Activated CD4-positive, alpha-beta T cell treated with anti-CD3 and anti-CD28 coated beads for 36 hours (primary cell): ENCODE measurements around the gene EXOC3. TPM values are rescaled to one million over a fixed set of nuclear protein-coding genes. Genes with fewer than 3 reads are reported as not detected.

Experiments
- ATAC-seq: fragments of 200-7000 bp; cut with Tn5 transposase; one replicate; pipeline ENCODE4 v1.10.0; 2021; ENCODE audit warnings: mild to moderate bottlenecking, moderate library complexity
- CTCF ChIA-PET: fragments of 350-600 bp; sonication (Branson Sonifier 250); formaldehyde crosslinking; loops from one replicate; lab custom pipeline; 2021; ENCODE audit warnings: antibody characterized with exemption; lab: Charles Lee
- POLR2A ChIA-PET: fragments of 350-600 bp; sonication (Branson Sonifier 250); formaldehyde crosslinking; loops from one replicate; lab custom pipeline; 2021; ENCODE audit warnings: antibody characterized with exemption, inconsistent platforms; lab: Charles Lee
- DNase-seq: peaks from one replicate; pipeline ENCODE4 v3.0.0-alpha.2; 2020
- H3K27ac Mint-ChIP-seq: one replicate; pipeline ENCODE4 v1.8.0; 2021; ENCODE audit warnings: mixed read lengths
- H3K27me3 Mint-ChIP-seq: one replicate; pipeline ENCODE4 v1.8.0; 2021; ENCODE audit warnings: mixed read lengths
- H3K36me3 Mint-ChIP-seq: one replicate; pipeline ENCODE4 v1.8.0; 2021; ENCODE audit warnings: low read depth, mixed read lengths
- H3K4me1 Mint-ChIP-seq: one replicate; pipeline ENCODE4 v1.8.0; 2021; ENCODE audit warnings: mixed read lengths
- H3K4me3 Mint-ChIP-seq: one replicate; pipeline ENCODE4 v1.8.0; 2021; ENCODE audit warnings: mild to moderate bottlenecking, moderate library complexity, mixed read lengths
- H3K9me3 Mint-ChIP-seq: one replicate; pipeline ENCODE4 v1.8.0; 2021; ENCODE audit warnings: low read depth, mixed read lengths
- intact Hi-C, 2 experiments: fragments of 100-400 bp; cut with DNase I in 1 of 2; cut with micrococcal nuclease in 1 of 2; formaldehyde crosslinking; loops; one replicate each; pipeline versions ENCODE4 v1.14.2 to v1.15.1; 2022 to 2024; cut with DNase I, micrococcal nuclease
- total RNA-seq, 2 experiments: library from RNA; stranded (reverse); gene quantifications; one replicate each; pipeline ENCODE4 v1.2.3, GENCODE V29; 2021

EXOC3 gene
- total RNA-seq, 2 experiments from 2014 or later, result 49.7 to 62.7 TPM

DNA sequence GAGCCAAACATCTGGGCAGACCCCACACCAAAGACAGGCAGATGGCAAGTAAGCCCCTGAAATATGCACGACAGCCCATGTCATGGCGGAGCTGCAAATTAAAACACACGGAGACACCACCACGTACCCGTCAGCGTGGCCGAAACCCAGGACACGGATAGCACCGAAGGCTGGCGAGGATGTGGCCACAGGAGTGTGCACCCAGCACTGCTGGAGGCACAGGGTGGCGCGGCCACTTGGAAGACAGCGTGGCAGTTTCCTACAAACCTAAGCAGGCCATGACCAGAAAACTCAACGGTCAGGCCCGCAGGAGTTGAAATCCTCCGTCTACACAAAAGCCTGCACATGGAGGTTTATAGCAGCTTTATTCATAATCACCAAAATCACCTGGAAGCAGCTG, 68.5 kb downstream of the EXOC3 start:
- no peaks in the 10 kb centered on the region for H3K4me1 Mint-ChIP-seq
- CTCF ChIA-PET, result interaction anchor here (1.0 kb wide), 1 partner anchor 63 kb away, joined by 3 read pairs; no protein-coding TSS in a partner anchor
- no peak overlapping the region for H3K4me3 Mint-ChIP-seq
- intact Hi-C loops, result no loop called here
- peaks cover 6% of the 10 kb centered on the region for H3K27me3 Mint-ChIP-seq
- POLR2A ChIA-PET, result no interaction called here
- no peaks in the 10 kb centered on the region for H3K36me3 Mint-ChIP-seq
- DNase-seq, result no peak
- ATAC-seq, result no peak
- no peaks in the 10 kb centered on the region for H3K9me3 Mint-ChIP-seq
- no peak overlapping the region for H3K27ac Mint-ChIP-seq

DNA sequence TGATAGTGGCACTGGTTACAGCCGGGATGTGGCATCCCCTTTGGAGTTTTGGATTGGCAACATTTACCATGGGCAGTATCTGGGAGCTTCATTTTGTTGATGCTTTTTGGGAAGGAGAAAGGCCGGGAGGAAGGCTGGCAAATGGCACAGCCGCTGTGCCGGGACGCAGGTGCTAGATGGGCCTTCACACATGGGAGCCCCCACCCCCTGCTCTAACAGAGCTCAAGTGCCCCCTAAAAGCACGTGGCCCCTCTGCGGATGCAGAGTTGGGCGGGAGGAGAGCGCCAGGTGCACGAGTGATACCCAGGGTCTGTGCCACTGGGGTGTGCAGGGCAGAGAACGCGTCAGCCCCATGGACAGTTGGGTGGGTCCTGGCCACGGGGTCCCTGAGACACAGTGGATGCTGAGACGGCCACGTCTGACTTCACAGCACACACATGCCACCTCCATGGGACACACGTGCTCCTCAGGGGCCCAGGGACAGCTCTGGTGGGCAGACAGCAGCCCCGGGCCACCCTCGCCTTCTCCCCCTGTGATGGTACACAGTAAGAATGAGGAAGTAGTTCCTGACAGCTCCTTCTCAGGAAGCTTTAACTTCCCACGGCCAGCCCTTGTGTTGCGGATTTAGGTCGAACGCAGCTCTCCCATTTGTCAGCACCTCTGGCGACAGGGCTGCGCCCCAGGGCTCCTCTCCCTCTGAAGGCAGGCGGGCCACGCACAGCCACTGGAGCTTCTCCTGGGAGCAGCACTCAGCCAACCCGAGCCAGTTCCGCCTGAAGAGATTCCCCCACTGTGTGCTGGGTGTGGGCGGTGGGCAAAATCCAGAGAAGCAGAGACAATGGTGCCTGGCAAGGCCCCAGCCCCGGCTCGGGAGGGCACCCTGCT, 70.5 kb downstream of the EXOC3 start:
- POLR2A ChIA-PET, result no interaction called here
- no peaks in the 10 kb centered on the region for H3K9me3 Mint-ChIP-seq
- intact Hi-C loops, result no loop called here

DNA sequence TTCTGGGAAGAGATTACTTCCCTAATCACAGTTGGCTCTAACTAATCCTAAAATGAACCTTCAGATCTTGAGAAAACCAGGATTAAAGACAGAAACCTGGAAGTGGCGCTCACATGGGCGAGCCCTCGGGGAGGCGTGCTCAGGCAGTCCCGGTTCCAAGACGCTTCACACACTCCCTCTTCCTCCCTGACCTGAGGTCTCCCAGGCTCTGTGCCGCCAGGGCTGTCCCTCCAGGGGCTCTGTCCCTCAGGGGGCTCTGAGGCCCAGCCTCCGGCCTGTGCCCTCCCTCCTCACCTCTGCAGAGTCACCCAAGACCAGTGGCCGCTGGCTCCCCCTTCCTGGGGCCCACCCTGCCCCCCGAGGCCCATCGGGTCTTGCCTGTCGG, 71.1 kb downstream of the EXOC3 start:
- Mint-ChIP-seq H3K27me3 (peaks cover 18% of the 10 kb centered on the region), H3K4me3 (no peak overlapping the region), H3K27ac (no peak overlapping the region), H3K4me1 (no peaks in the 10 kb centered on the region), H3K36me3 (no peaks in the 10 kb centered on the region), H3K9me3 (no peaks in the 10 kb centered on the region)
- DNase-seq (no peak), ATAC-seq (no peak)
- intact Hi-C loops, result no loop called here
- POLR2A ChIA-PET, result no interaction called here
- CTCF ChIA-PET, result no interaction called here

More for the DNA sequence above, 70.5 kb downstream of the EXOC3 start:
- Mint-ChIP-seq H3K27me3 (peaks cover 18% of the 10 kb centered on the region), H3K4me3 (no peak overlapping the region), H3K36me3 (no peaks in the 10 kb centered on the region), H3K27ac (no peak overlapping the region), H3K4me1 (no peaks in the 10 kb centered on the region)
- ATAC-seq, result no peak
- CTCF ChIA-PET, result no interaction called here
- DNase-seq, result no peak

DNA sequence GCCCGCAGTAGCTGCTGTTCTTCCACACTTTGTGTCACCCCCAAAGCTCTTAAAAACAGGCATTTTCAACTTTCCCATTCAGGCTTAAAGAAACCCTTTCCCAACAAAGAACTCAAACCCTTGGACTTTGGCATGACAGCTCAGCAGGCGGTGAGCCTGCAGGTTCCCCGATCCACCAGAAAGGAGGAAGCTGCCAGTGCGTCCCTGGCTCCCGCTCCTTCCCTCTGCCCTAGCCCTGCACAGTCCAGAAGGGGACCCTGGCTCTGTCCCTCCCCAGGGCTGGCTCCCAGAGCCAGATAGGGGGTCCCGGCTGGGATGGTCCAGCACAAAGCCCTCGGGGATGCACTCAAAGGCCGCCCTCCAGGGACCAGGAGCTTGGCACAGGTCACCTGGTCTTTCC, 71.7 kb downstream of the EXOC3 start:
- ATAC-seq, result no peak
- H3K4me3 Mint-ChIP-seq, result no peak overlapping the region
- ChIA-PET POLR2A (no interaction called here), CTCF (no interaction called here)
- no peaks in the 10 kb centered on the region for H3K9me3 Mint-ChIP-seq
- H3K27me3 Mint-ChIP-seq, result peaks cover 18% of the 10 kb centered on the region
- intact Hi-C loops, result no loop called here
- H3K36me3 Mint-ChIP-seq, result no peaks in the 10 kb centered on the region
- H3K27ac Mint-ChIP-seq, result no peak overlapping the region
- no peaks in the 10 kb centered on the region for H3K4me1 Mint-ChIP-seq
- no peak for DNase-seq

DNA sequence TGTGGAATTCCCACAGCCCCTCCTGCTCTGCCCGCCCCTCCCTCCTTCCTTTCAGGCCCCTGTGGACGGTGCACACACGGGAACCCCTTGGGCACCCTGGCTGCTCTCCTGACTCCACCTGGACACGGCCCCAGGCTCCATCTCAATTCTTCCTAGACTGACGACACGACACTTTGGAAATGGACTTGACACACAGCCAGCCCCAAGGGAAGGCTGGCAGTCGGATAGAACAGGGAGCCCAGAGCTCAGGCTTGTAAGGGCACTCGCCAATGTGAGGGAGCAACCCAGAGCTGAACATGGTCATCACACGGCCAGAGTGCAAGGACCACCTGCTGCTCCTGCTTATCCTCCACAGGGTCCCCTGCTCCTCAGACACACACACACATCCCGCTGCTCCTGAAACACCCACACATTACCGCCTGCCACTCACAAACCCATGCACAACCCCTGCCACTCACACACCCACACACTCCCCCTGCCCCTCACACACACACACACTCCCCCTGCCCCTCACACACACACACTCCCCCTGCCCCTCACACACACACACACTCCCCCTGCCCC, 72.4 kb downstream of the EXOC3 start:
- Mint-ChIP-seq H3K36me3 (no peaks in the 10 kb centered on the region), H3K4me3 (no peak overlapping the region), H3K9me3 (no peaks in the 10 kb centered on the region), H3K27ac (no peak overlapping the region), H3K27me3 (peaks cover 21% of the 10 kb centered on the region), H3K4me1 (no peaks in the 10 kb centered on the region)
- ChIA-PET POLR2A (no interaction called here), CTCF (no interaction called here)
- ATAC-seq, result no peak
- intact Hi-C loops, result no loop called here
- no peak for DNase-seq

DNA sequence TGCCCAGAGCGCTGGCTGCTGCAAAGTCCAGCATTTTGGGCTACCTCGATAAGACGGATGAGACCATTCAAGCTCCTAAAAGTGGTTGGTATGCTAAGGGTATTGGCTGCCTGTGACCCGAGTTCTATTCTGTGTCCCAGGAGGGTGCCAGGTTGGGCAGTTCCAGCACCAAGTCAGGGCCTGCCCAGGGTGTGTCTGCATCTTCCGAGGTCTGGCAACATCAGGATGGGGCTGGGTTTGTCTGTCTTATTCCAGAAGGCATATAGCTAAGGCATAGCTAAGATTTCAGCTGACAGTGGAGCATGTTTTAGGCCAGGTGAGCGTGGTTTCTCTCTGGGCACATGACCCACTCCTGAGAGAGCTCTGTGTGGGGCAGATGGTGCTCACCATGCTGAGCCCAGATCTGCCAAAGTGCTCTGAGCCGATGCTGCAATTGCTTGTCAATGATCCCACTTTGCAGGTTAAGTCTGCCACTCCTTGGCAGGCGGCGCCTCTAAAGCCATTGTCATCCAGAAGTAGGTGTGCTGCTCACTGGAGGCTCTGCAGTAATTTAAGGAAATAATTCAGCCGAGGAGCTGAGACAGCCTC, 73.5 kb downstream of the EXOC3 start:
- Mint-ChIP-seq H3K4me1 (no peaks in the 10 kb centered on the region), H3K27me3 (peaks cover 24% of the 10 kb centered on the region), H3K36me3 (no peaks in the 10 kb centered on the region), H3K9me3 (no peaks in the 10 kb centered on the region), H3K4me3 (no peak overlapping the region), H3K27ac (no peak overlapping the region)
- intact Hi-C loops, result no loop called here
- CTCF ChIA-PET, result no interaction called here
- POLR2A ChIA-PET, result no interaction called here
- no peak for DNase-seq
- no peak for ATAC-seq

Other genes starting within 250 kb of the EXOC3 start
- gene CCDC127, start 225.0 kb upstream of the EXOC3 start, total RNA-seq, result 1 to 10 TPM; 6.0 to 7.0 TPM
- gene SDHA, start 224.9 kb upstream of the EXOC3 start, total RNA-seq, result 100 to 1,000 TPM; 104 to 121 TPM
- gene PDCD6, start 171.5 kb upstream of the EXOC3 start, total RNA-seq, result 10 to 100 TPM; 69.5 to 91.6 TPM
- 10 to 100 TPM; 15.1 to 20.5 TPM for gene AHRR, start 121.5 kb upstream of the EXOC3 start, total RNA-seq
- 1 to 10 TPM; 2.1 to 2.4 TPM for gene SLC9A3, start 81.3 kb downstream of the EXOC3 start, total RNA-seq
- 10 to 100 TPM; 23.7 to 26.4 TPM for gene CEP72, start 169.2 kb downstream of the EXOC3 start, total RNA-seq